SK-N-SH treated with all-trans-retinoic acid at 6 μM for 48 hours (cell line): ENCODE results near the gene SYNJ1.
"Not testable (repeated sequence)": the region's sequence is repeated elsewhere in the genome, so short reads cannot be mapped to it uniquely, and the experiment has no call there.

ENCODE experiments used
- ATAC-seq: fragments of 200-7000 bp; cut with Tn5 transposase; 3 replicates; pipeline ENCODE4 v1.9.1; 2020; ENCODE audit warnings: mild to moderate bottlenecking, moderate library complexity
- BACH2 ChIP-seq: fragments of 250-450 bp; sonication (Bioruptor Pico); IDR thresholded peaks from 2 replicates; pipeline ENCODE4 v1.9.0; 2021; ENCODE audit warnings: mild to moderate bottlenecking, borderline replicate concordance
- CSDC2 ChIP-seq: fragments of 250-450 bp; sonication (Bioruptor Pico); IDR thresholded peaks from 2 replicates; pipeline ENCODE4 v1.5.0; 2020; ENCODE audit warnings: mild to moderate bottlenecking, moderate library complexity
- ESRRG ChIP-seq: fragments of 250-450 bp; sonication (Bioruptor Pico); IDR thresholded peaks from 2 replicates; pipeline ENCODE4 v1.6.1; 2021; ENCODE audit warnings: mild to moderate bottlenecking
- GLIS3 ChIP-seq: fragments of 250-450 bp; sonication (Bioruptor Pico); IDR thresholded peaks from 2 replicates; pipeline ENCODE4 v1.5.0; 2020; ENCODE audit warnings: mild to moderate bottlenecking, moderate library complexity
- ISL1 ChIP-seq: fragments of 250-450 bp; sonication (Bioruptor Pico); IDR thresholded peaks from 2 replicates; pipeline ENCODE4 v2.1.2; 2022; ENCODE audit warnings: mild to moderate bottlenecking, moderate library complexity
- PPARA ChIP-seq: fragments of 250-450 bp; sonication (Bioruptor Pico); IDR thresholded peaks from 2 replicates; pipeline ENCODE4 v1.5.0; 2020; ENCODE audit warnings: mild to moderate bottlenecking, borderline replicate concordance
- SNAI2 ChIP-seq: fragments of 250-450 bp; sonication (Bioruptor Pico); IDR thresholded peaks from 2 replicates; pipeline ENCODE4 v1.5.0; 2020; ENCODE audit warnings: mild to moderate bottlenecking, moderate library complexity
- TCF4 ChIP-seq: fragments of 250-450 bp; sonication (Bioruptor Pico); IDR thresholded peaks from 2 replicates; pipeline ENCODE4 v1.8.0; 2021; ENCODE audit warnings: mild to moderate bottlenecking, moderate library complexity, borderline replicate concordance
- TOX ChIP-seq: fragments of 250-450 bp; sonication (Bioruptor Pico); IDR thresholded peaks from 2 replicates; pipeline ENCODE4 v1.8.0; 2021; ENCODE audit warnings: mild to moderate bottlenecking, moderate library complexity, borderline replicate concordance
- ZFP30 ChIP-seq: fragments of 450-650 bp; formaldehyde crosslinking; IDR thresholded peaks from 2 replicates; pipeline ENCODE4 v1.5.0; 2022; ENCODE audit warnings: mild to moderate bottlenecking, moderate library complexity
- ZNF565 ChIP-seq: fragments of 450-650 bp; formaldehyde crosslinking; conservative IDR thresholded peaks from 2 replicates; pipeline ENCODE4 v1.5.0; 2020; ENCODE audit warnings: low read depth, mild to moderate bottlenecking, moderate library complexity
- ZNF70 ChIP-seq: fragments of 450-650 bp; formaldehyde crosslinking; IDR thresholded peaks from 2 replicates; pipeline ENCODE4 v1.5.0; 2020; ENCODE audit warnings: mild to moderate bottlenecking, moderate library complexity
- TF ChIP-seq, protein P1 (sequence below): fragments of 250-450 bp; sonication (Bioruptor Pico); IDR thresholded peaks from 2 replicates; pipeline ENCODE4 v1.8.0; 2020; ENCODE audit warnings: mild to moderate bottlenecking, moderate library complexity, borderline replicate concordance
- TF ChIP-seq, protein P2 (sequence below): fragments of 250-450 bp; sonication (Bioruptor Pico); IDR thresholded peaks from 2 replicates; pipeline ENCODE4 v1.5.0; 2020; ENCODE audit warnings: mild to moderate bottlenecking, moderate library complexity
- TF ChIP-seq, protein P3 (sequence below): fragments of 250-450 bp; sonication (Bioruptor Pico); IDR thresholded peaks from 2 replicates; pipeline ENCODE4 v1.5.1; 2020; ENCODE audit warnings: low read depth, mild to moderate bottlenecking, moderate library complexity
- TF ChIP-seq, protein P4 (sequence below): fragments of 250-450 bp; sonication (Bioruptor Pico); IDR thresholded peaks from 2 replicates; pipeline ENCODE4 v1.5.1; 2021; ENCODE audit warnings: mild to moderate bottlenecking, moderate library complexity
- TF ChIP-seq, protein P5 (sequence below): fragments of 250-450 bp; sonication (Bioruptor Pico); IDR thresholded peaks from 2 replicates; pipeline ENCODE4 v1.8.0; 2021; ENCODE audit warnings: low read depth, mild to moderate bottlenecking, moderate library complexity, borderline replicate concordance

Gene SYNJ1

DNA sequence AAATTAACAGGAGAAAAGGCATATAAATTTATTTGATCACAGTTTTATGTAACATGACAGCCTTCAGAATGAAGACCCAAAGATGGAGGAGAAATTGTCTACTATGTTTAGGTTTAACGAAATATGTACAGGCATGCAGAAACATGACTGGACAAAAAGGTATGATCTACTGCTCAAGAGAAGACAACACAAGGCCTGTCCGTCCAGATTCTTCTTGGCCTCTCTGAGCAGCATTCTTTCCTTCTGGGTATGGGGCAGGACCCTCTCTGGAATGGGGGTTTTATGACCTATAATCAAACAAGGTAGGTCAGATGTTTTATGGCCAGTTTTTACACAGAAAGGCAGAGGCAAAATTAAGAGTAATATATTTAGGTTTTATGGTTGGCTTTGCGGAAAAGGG, 13.5 kb upstream of the SYNJ1 start (continued):
- TF ChIP-seq, protein P1, sequence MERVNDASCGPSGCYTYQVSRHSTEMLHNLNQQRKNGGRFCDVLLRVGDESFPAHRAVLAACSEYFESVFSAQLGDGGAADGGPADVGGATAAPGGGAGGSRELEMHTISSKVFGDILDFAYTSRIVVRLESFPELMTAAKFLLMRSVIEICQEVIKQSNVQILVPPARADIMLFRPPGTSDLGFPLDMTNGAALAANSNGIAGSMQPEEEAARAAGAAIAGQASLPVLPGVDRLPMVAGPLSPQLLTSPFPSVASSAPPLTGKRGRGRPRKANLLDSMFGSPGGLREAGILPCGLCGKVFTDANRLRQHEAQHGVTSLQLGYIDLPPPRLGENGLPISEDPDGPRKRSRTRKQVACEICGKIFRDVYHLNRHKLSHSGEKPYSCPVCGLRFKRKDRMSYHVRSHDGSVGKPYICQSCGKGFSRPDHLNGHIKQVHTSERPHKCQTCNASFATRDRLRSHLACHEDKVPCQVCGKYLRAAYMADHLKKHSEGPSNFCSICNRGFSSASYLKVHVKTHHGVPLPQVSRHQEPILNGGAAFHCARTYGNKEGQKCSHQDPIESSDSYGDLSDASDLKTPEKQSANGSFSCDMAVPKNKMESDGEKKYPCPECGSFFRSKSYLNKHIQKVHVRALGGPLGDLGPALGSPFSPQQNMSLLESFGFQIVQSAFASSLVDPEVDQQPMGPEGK, result no peak
- no peak for TF ChIP-seq BACH2

DNA sequence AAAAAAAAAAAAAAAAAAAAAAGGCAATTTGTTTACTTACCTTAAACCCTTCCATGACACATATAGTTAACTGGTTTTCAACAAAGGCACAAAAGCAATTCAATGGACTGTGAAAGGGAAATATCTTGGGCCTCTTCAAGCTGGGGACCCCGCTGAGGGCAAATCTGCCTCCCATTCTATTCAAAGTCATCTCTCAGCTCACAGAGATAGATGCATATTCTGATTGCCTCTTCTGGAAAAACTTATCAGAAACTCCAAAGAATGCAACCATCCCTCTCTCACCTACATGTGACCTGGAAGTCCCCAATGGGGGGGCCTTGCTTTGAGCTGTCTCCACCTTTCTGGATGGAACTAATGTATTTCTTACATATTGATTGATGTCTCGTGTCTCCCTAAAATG, 12.1 kb upstream of the SYNJ1 start:
- TF ChIP-seq ZNF565 (CRISPR knock-in tag) (no peak), ZNF70 (CRISPR knock-in tag) (no peak)
- TF ChIP-seq, protein P2, sequence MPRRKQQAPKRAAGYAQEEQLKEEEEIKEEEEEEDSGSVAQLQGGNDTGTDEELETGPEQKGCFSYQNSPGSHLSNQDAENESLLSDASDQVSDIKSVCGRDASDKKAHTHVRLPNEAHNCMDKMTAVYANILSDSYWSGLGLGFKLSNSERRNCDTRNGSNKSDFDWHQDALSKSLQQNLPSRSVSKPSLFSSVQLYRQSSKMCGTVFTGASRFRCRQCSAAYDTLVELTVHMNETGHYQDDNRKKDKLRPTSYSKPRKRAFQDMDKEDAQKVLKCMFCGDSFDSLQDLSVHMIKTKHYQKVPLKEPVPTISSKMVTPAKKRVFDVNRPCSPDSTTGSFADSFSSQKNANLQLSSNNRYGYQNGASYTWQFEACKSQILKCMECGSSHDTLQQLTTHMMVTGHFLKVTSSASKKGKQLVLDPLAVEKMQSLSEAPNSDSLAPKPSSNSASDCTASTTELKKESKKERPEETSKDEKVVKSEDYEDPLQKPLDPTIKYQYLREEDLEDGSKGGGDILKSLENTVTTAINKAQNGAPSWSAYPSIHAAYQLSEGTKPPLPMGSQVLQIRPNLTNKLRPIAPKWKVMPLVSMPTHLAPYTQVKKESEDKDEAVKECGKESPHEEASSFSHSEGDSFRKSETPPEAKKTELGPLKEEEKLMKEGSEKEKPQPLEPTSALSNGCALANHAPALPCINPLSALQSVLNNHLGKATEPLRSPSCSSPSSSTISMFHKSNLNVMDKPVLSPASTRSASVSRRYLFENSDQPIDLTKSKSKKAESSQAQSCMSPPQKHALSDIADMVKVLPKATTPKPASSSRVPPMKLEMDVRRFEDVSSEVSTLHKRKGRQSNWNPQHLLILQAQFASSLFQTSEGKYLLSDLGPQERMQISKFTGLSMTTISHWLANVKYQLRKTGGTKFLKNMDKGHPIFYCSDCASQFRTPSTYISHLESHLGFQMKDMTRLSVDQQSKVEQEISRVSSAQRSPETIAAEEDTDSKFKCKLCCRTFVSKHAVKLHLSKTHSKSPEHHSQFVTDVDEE (CRISPR knock-in tag), result no peak
- TF ChIP-seq, all 23 proteins: peak for 0

DNA sequence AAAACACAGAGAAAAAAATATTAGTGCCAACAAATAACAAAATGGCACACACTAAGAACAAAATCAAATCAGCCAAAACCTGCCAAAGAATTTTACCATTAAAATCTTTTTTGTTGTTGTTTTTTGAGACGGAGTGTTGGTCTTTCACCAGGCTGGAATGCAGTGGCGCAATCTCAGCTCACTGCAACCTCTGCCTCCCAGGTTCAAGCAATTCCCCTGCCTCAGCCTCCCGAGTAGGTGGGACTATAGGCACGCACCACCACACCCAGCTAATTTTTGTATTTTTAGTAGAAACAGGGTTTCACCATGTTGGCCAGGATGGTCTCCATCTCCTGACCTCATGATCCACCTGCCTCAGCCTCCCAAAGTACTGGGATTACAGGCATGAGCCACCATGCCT, 8.3 kb upstream of the SYNJ1 start:
- ATAC-seq, result not testable (repeated sequence)

More for the DNA sequence above, 12.1 kb upstream of the SYNJ1 start:
- no peak for ATAC-seq

DNA sequence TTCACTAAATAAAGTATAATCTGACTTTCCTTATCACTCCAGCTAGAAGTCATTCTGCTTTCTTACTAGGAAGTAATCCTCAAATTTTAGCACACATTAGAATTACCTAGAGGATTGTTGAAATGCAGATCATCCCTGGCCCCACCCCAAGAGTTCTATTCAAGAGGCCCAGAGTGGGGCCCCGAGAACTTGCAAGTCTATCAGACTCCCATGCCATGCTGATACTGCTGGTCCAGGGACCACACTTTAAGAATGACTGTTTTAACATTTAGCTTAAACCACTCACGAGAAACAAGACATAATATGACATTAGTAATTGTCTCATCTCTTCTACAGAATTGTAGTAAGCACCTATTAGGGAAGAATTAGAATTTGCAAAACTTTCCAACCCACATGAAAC, 7.7 kb upstream of the SYNJ1 start:
- no peak for ATAC-seq
- TF ChIP-seq, protein P3, sequence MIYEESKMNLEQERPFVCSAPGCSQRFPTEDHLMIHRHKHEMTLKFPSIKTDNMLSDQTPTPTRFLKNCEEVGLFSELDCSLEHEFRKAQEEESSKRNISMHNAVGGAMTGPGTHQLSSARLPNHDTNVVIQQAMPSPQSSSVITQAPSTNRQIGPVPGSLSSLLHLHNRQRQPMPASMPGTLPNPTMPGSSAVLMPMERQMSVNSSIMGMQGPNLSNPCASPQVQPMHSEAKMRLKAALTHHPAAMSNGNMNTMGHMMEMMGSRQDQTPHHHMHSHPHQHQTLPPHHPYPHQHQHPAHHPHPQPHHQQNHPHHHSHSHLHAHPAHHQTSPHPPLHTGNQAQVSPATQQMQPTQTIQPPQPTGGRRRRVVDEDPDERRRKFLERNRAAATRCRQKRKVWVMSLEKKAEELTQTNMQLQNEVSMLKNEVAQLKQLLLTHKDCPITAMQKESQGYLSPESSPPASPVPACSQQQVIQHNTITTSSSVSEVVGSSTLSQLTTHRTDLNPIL, result no peak
- TF ChIP-seq BACH2, result no peak
- TF ChIP-seq ZFP30 (CRISPR knock-in tag), result no peak
- TF ChIP-seq, protein P4, sequence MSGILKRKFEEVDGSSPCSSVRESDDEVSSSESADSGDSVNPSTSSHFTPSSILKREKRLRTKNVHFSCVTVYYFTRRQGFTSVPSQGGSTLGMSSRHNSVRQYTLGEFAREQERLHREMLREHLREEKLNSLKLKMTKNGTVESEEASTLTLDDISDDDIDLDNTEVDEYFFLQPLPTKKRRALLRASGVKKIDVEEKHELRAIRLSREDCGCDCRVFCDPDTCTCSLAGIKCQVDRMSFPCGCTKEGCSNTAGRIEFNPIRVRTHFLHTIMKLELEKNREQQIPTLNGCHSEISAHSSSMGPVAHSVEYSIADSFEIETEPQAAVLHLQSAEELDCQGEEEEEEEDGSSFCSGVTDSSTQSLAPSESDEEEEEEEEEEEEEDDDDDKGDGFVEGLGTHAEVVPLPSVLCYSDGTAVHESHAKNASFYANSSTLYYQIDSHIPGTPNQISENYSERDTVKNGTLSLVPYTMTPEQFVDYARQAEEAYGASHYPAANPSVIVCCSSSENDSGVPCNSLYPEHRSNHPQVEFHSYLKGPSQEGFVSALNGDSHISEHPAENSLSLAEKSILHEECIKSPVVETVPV, result no peak
- no peak for TF ChIP-seq ZNF565 (CRISPR knock-in tag)
- TF ChIP-seq, protein P1, result no peak
- TF ChIP-seq TOX (CRISPR knock-in tag), result no peak
- TF ChIP-seq PPARA (CRISPR knock-in tag), result no peak

DNA sequence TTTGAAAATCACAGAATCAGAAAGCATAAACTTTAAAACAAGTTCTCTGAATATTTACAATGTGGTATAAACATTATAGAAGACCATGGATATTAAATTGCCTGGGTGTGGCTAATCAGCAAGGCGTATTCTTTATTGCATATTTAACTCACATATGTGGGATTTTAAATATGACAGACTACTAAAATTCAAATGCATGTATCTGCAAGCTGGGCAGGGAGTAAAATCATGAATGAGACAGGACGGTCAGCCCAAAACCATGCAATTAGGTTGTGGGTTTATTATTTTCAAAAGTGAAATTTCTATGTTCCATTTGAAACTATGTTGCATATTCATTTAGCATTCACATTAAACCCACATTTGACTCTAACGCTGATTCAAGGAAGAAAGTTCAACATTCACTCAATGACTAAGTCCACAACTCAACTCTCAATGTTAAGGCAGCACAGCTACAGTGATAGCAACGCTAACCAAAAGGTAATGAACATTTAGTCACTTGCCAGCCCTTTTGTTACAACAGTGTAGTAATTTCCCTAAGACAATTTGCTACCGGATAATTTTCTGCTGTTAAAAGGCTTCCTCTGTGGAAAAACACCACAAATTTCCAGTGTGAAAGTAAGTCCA, 6.3 kb upstream of the SYNJ1 start:
- ATAC-seq, result no peak
- TF ChIP-seq ISL1 (CRISPR knock-in tag) (no peak), PPARA (CRISPR knock-in tag) (no peak), ZNF565 (CRISPR knock-in tag) (no peak), GLIS3 (CRISPR knock-in tag) (no peak), ESRRG (CRISPR knock-in tag) (no peak), SNAI2 (CRISPR knock-in tag) (no peak), TCF4 (CRISPR knock-in tag) (no peak), TOX (CRISPR knock-in tag) (no peak), CSDC2 (CRISPR knock-in tag) (no peak)
- TF ChIP-seq, protein P1, result no peak
- TF ChIP-seq, protein P2 (CRISPR knock-in tag), result no peak
- TF ChIP-seq, protein P5, sequence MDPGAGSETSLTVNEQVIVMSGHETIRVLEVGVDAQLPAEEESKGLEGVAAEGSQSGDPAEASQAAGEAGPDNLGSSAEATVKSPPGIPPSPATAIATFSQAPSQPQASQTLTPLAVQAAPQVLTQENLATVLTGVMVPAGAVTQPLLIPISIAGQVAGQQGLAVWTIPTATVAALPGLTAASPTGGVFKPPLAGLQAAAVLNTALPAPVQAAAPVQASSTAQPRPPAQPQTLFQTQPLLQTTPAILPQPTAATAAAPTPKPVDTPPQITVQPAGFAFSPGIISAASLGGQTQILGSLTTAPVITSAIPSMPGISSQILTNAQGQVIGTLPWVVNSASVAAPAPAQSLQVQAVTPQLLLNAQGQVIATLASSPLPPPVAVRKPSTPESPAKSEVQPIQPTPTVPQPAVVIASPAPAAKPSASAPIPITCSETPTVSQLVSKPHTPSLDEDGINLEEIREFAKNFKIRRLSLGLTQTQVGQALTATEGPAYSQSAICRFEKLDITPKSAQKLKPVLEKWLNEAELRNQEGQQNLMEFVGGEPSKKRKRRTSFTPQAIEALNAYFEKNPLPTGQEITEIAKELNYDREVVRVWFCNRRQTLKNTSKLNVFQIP (CRISPR knock-in tag), result no peak
